Smooth muscle cell (in vitro differentiated cells): Measurements from ENCODE around the gene CIRBP. TPM values are rescaled to one million over a fixed set of nuclear protein-coding genes. Genes with fewer than 3 reads are reported as not detected.

Experiments
- DNase-seq: peaks from one replicate; lab custom pipeline; 2025; ENCODE audit not compliant: unreplicated experiment; lab: John Stamatoyannopoulos, UW
- H2AFZ ChIP-seq: fragments of 200-600 bp; sonication (generic); 2 replicates; pipeline ENCODE4 v1.6.0; 2016; ENCODE audit warnings: antibody characterized with exemption, low read depth, mild to moderate bottlenecking
- H3F3A ChIP-seq: fragments of 200-600 bp; sonication (generic); 2 replicates; pipeline ENCODE4 v1.6.0; 2017; ENCODE audit warnings: antibody characterized with exemption, low read depth
- H3K27ac ChIP-seq: fragments of 200-600 bp; sonication (generic); 2 replicates; pipeline ENCODE4 v1.5.1; 2016; ENCODE audit warnings: low read depth, mild to moderate bottlenecking
- H3K27me3 ChIP-seq: fragments of 200-600 bp; sonication (generic); 2 replicates; pipeline ENCODE4 v1.6.1; 2016; ENCODE audit warnings: low read depth, mild to moderate bottlenecking
- H3K36me3 ChIP-seq: fragments of 200-600 bp; sonication (generic); 2 replicates; pipeline ENCODE4 v1.5.1; 2016; ENCODE audit warnings: low read depth
- H3K4me1 ChIP-seq: fragments of 200-600 bp; sonication (generic); 2 replicates; pipeline ENCODE4 v1.5.1; 2016; ENCODE audit warnings: low read depth
- H3K4me2 ChIP-seq: fragments of 200-600 bp; sonication (generic); 2 replicates; pipeline ENCODE4 v1.6.0; 2016; ENCODE audit warnings: mild to moderate bottlenecking
- H3K4me3 ChIP-seq: fragments of 200-600 bp; sonication (generic); 2 replicates; pipeline ENCODE4 v1.5.1; 2016; ENCODE audit warnings: mild to moderate bottlenecking
- H3K79me2 ChIP-seq: fragments of 200-600 bp; sonication (generic); 2 replicates; pipeline ENCODE4 v1.6.0; 2016; ENCODE audit warnings: low read depth, mild to moderate bottlenecking
- H3K9ac ChIP-seq: fragments of 200-600 bp; sonication (generic); 2 replicates; pipeline ENCODE4 v1.6.0; 2016; ENCODE audit warnings: low read depth
- H3K9me3 ChIP-seq: fragments of 200-600 bp; sonication (generic); replicated peaks from 2 replicates; pipeline ENCODE4 v1.5.1; 2016; ENCODE audit warnings: low read depth
- H4K20me1 ChIP-seq: fragments of 200-600 bp; sonication (generic); 2 replicates; pipeline ENCODE4 v1.6.0; 2016; ENCODE audit warnings: low read depth
- CTCF ChIP-seq: fragments of 200-600 bp; sonication (generic); IDR thresholded peaks from 2 replicates; pipeline ENCODE4 v1.5.1; 2017; ENCODE audit warnings: borderline replicate concordance, mild to moderate bottlenecking, antibody characterized with exemption; ENCODE audit not compliant: insufficient read depth, poor library complexity, severe bottlenecking
- WGBS: methylation state at CpG from one replicate; pipeline ENCODE4 v1.1.7; 2016; ENCODE audit warnings: low lambda C conversion rate; 5-methylcytosine and 5-hydroxymethylcytosine counted together
- polyA plus RNA-seq: library from polyadenylated mRNA; unstranded; fragments of >200 nt; fragmentation: Nextera tagmentation; extraction: Ambion mirVana; gene quantifications from 2 replicates; pipeline ENCODE4 v1.2.1, GENCODE V29; 2016
- total RNA-seq: library from RNA; depleted of rRNA; stranded (reverse); fragments of >200 nt; gene quantifications from 2 replicates; pipeline ENCODE4 v1.2.3, GENCODE V29; 2014

CIRBP gene
- total and polyA plus RNA-seq, 2 experiments from 2014 or later = 122 to 215 TPM

- Histone ChIP-seq H3K9ac (no peak overlapping the region), H3K27ac (no peak overlapping the region), H3K36me3 (no peaks in the 10 kb centered on the region), H3K4me1 (peaks cover 4% of the 10 kb centered on the region), H3K9me3 (no peaks in the 10 kb centered on the region), H3F3A (no peaks in the 10 kb centered on the region), H3K4me3 (no peak overlapping the region), H3K4me2 (no peak overlapping the region), H3K79me2 (no peaks in the 10 kb centered on the region), H3K27me3 (no peaks in the 10 kb centered on the region), H4K20me1 (peaks cover 27% of the 10 kb centered on the region), H2AFZ (no peak overlapping the region)
- TF ChIP-seq CTCF = no peak
- WGBS = 92% methylated on average over 8 of the region's 8 CpGs
- no peak for DNase-seq
These were observed 29.1 kb downstream of the CIRBP start for GRCh38 chr19:1298235-1298634.

- WGBS = 95% methylated on average over 29 of the region's 34 CpGs
- H3K4me2 ChIP-seq = no peak overlapping the region
- peaks cover 4% of the 10 kb centered on the region for H3K4me1 ChIP-seq
- no peak overlapping the region for H3K4me3 ChIP-seq
- peaks cover 12% of the 10 kb centered on the region for H4K20me1 ChIP-seq
- no peaks in the 10 kb centered on the region for H3K36me3 ChIP-seq
- H3K9ac ChIP-seq = no peak overlapping the region
- H3K79me2 ChIP-seq = no peaks in the 10 kb centered on the region
- H2AFZ ChIP-seq = no peak overlapping the region
- no peak for DNase-seq
- H3K27ac ChIP-seq = no peak overlapping the region
- H3K27me3 ChIP-seq = no peaks in the 10 kb centered on the region
- H3F3A ChIP-seq = no peaks in the 10 kb centered on the region
- TF ChIP-seq CTCF = no peak
- no peaks in the 10 kb centered on the region for H3K9me3 ChIP-seq
These were observed 30.7 kb downstream of the CIRBP start for GRCh38 chr19:1299801-1300200.

GRCh38 chr19:1300744-1301490 is 31.8 kb downstream of the CIRBP start:
- H3K27ac ChIP-seq = no peak overlapping the region
- DNase-seq = no peak
- no peaks in the 10 kb centered on the region for H3K4me1 ChIP-seq
- no peak overlapping the region for H3K4me3 ChIP-seq
- H3K36me3 ChIP-seq = no peaks in the 10 kb centered on the region
- H3F3A ChIP-seq = no peaks in the 10 kb centered on the region
- H2AFZ ChIP-seq = no peak overlapping the region
- no peak for TF ChIP-seq CTCF
- no peak overlapping the region for H3K9ac ChIP-seq
- no peaks in the 10 kb centered on the region for H3K9me3 ChIP-seq
- no peak overlapping the region for H3K4me2 ChIP-seq
- H3K27me3 ChIP-seq = no peaks in the 10 kb centered on the region
- 92% methylated on average over 35 of the region's 35 CpGs for WGBS
- no peaks in the 10 kb centered on the region for H3K79me2 ChIP-seq
- peaks cover 4% of the 10 kb centered on the region for H4K20me1 ChIP-seq
